WTC11 (cell line): Measurements from ENCODE around the gene MAPT. TPM values are rescaled to one million over a fixed set of nuclear protein-coding genes. Genes with fewer than 3 reads are reported as not detected.

Experiments
- ATAC-seq: fragments of 200-7000 bp; cut with Tn5 transposase; 2 replicates; pipeline ENCODE4 v1.10.0; 2021; ENCODE audit warnings: mild to moderate bottlenecking, moderate library complexity
- CTCF ChIA-PET: fragments of 300-600 bp; sonication (Branson Sonifier 250); formaldehyde crosslinking; loops from one replicate; lab custom pipeline; 2021; ENCODE audit warnings: antibody characterized with exemption; lab: Charles Lee
- POLR2A ChIA-PET: fragments of 350-600 bp; sonication (Branson Sonifier 250); formaldehyde crosslinking; loops from one replicate; lab custom pipeline; 2021; ENCODE audit warnings: antibody characterized with exemption; lab: Charles Lee
- DNase-seq: peaks from one replicate; pipeline ENCODE4 v3.0.0; 2021; ENCODE audit warnings: low spot score
- H3K27ac Mint-ChIP-seq: 2 replicates; pipeline ENCODE4 v1.8.0; 2021; ENCODE audit warnings: mixed read lengths
- H3K27me3 Mint-ChIP-seq: 2 replicates; pipeline ENCODE4 v1.8.0; 2021; ENCODE audit warnings: low read depth, mild to moderate bottlenecking, moderate library complexity, mixed read lengths
- H3K36me3 Mint-ChIP-seq: 2 replicates; pipeline ENCODE4 v1.8.0; 2021; ENCODE audit warnings: mixed read lengths
- H3K4me1 Mint-ChIP-seq: 2 replicates; pipeline ENCODE4 v1.8.0; 2022; ENCODE audit warnings: mixed read lengths
- H3K4me3 Mint-ChIP-seq: 2 replicates; pipeline ENCODE4 v1.8.0; 2021; ENCODE audit warnings: mild to moderate bottlenecking, moderate library complexity, mixed read lengths
- H3K9me3 Mint-ChIP-seq: 2 replicates; pipeline ENCODE4 v1.8.0; 2021; ENCODE audit warnings: mixed read lengths
- AFF4 ChIP-seq: sonication (generic); formaldehyde crosslinking; IDR thresholded peaks from 2 replicates; pipeline ENCODE4 v1.8.1; 2023; ENCODE audit warnings: mild to moderate bottlenecking, missing genetic modification reagents, borderline replicate concordance
- ATF2 ChIP-seq: sonication (generic); formaldehyde crosslinking; IDR thresholded peaks from 2 replicates; pipeline ENCODE4 v1.8.1; 2022; ENCODE audit warnings: low read depth, missing genetic modification reagents, borderline replicate concordance
- ATF3 ChIP-seq: sonication (generic); formaldehyde crosslinking; conservative IDR thresholded peaks from 2 replicates; pipeline ENCODE4 v1.8.1; 2022; ENCODE audit warnings: mild to moderate bottlenecking, missing genetic modification reagents
- CREB1 ChIP-seq: sonication (generic); formaldehyde crosslinking; IDR thresholded peaks from 2 replicates; pipeline ENCODE4 v1.8.0; 2023; ENCODE audit warnings: mild to moderate bottlenecking, missing genetic modification reagents
- CREM ChIP-seq: sonication (generic); formaldehyde crosslinking; IDR thresholded peaks from 2 replicates; pipeline ENCODE4 v1.8.1; 2022; ENCODE audit warnings: mild to moderate bottlenecking, missing genetic modification reagents, moderate library complexity
- EMX1 ChIP-seq: fragments of 250-450 bp; sonication (Bioruptor Pico); IDR thresholded peaks from 2 replicates; pipeline ENCODE4 v1.8.0; 2021; ENCODE audit warnings: mild to moderate bottlenecking
- ESRRA ChIP-seq: sonication (generic); formaldehyde crosslinking; IDR thresholded peaks from 2 replicates; pipeline ENCODE4 v1.8.1; 2022; ENCODE audit warnings: mild to moderate bottlenecking, missing genetic modification reagents, borderline replicate concordance
- NR3C1 ChIP-seq: sonication (generic); formaldehyde crosslinking; conservative IDR thresholded peaks from 2 replicates; pipeline ENCODE4 v1.8.1; 2023; ENCODE audit warnings: low read depth, mild to moderate bottlenecking, missing genetic modification reagents
- ZNF423 ChIP-seq: fragments of 250-450 bp; sonication (Bioruptor Pico); IDR thresholded peaks from 2 replicates; pipeline ENCODE4 v2.1.2; 2022; ENCODE audit warnings: mild to moderate bottlenecking, moderate library complexity
- total RNA-seq: library from RNA; stranded (reverse); gene quantifications from 3 replicates; pipeline ENCODE4 v1.2.3, GENCODE V29; 2021
- TF ChIP-seq, protein P1 (sequence below): sonication (generic); formaldehyde crosslinking; IDR thresholded peaks from 2 replicates; pipeline ENCODE4 v1.8.1; 2022; ENCODE audit warnings: missing genetic modification reagents, borderline replicate concordance
- TF ChIP-seq, protein P2 (sequence below): sonication (generic); formaldehyde crosslinking; IDR thresholded peaks from 2 replicates; pipeline ENCODE4 v1.8.1; 2022; ENCODE audit warnings: mild to moderate bottlenecking, missing genetic modification reagents, moderate library complexity, borderline replicate concordance
- TF ChIP-seq, protein P3 (sequence below): fragments of 250-450 bp; sonication (Bioruptor Pico); conservative IDR thresholded peaks from 2 replicates; pipeline ENCODE4 v1.9.0; 2021; ENCODE audit warnings: mild to moderate bottlenecking

The MAPT gene
- total RNA-seq, 1 experiment from 2014 or later = 2.2 TPM

DNA sequence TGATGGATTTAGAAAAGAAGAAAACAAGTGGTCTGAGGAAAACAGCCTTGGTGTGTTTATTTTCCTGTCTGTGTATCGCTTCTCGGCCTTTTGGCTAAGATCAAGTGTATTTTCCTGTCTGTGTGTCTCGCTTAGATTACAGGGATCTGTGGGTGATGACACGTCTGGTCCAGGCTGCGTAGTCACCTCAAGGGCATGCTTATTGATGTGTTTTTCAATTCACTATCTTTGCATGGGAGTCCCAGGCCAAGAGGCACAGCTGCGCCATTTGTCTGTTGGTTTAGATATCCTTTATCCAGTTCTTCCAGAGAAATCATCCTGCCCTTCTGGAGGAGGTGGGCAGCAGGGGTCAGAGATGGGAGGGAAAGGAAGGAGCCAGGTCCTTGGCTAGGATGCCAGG lies 57.6 kb downstream of the MAPT start:
- CTCF ChIA-PET = interaction anchor here (1.0 to 1.5 kb wide), 2 partner anchors 20 to 333 kb away, joined by 4 to 8 read pairs; no protein-coding TSS in a partner anchor
- H3K36me3 Mint-ChIP-seq = no peaks in the 10 kb centered on the region
- H3K27ac Mint-ChIP-seq = no peak overlapping the region
- H3K9me3 Mint-ChIP-seq = no peaks in the 10 kb centered on the region
- TF ChIP-seq CREM (CRISPR knock-in tag) (no peak), EMX1 (CRISPR knock-in tag) (no peak), ZNF423 (CRISPR knock-in tag) (no peak)
- TF ChIP-seq, protein P1, sequence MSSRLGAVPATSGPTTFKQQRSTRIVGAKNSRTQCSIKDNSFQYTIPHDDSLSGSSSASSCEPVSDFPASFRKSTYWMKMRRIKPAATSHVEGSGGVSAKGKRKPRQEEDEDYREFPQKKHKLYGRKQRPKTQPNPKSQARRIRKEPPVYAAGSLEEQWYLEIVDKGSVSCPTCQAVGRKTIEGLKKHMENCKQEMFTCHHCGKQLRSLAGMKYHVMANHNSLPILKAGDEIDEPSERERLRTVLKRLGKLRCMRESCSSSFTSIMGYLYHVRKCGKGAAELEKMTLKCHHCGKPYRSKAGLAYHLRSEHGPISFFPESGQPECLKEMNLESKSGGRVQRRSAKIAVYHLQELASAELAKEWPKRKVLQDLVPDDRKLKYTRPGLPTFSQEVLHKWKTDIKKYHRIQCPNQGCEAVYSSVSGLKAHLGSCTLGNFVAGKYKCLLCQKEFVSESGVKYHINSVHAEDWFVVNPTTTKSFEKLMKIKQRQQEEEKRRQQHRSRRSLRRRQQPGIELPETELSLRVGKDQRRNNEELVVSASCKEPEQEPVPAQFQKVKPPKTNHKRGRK (CRISPR knock-in tag) = no peak
- TF ChIP-seq, all 79 proteins: peak for 0
- ATAC-seq = no peak
- no peak for DNase-seq
- POLR2A ChIA-PET = no interaction called here
- Mint-ChIP-seq H3K4me1 (peaks cover 14% of the 10 kb centered on the region), H3K4me3 (no peak overlapping the region), H3K27me3 (peaks cover 19% of the 10 kb centered on the region)

DNA sequence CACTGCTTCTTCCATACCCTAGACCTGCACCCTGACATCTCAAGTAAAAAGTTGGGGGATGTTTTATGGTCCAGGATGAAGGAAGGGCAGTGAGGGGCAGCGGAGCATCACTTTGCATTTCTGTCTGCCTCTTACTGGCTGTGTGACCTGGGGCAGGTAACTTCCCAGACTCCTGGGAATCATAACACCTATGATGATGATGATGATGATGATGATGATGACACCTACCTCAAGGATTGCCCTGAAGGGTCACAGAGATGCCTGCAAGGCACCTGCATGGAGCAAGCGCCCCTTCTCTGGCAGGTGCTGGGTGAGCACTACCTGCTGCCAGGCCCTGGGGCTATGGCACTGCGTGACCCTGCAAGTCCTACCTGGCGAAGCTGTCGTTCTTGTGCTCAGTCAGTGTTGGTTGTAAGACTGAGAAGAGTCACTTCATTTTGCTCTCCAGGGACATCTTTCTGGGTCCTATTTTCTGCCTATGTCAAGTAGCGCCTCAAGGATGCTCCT lies 58.5 kb downstream of the MAPT start:
- H3K36me3 Mint-ChIP-seq = no peaks in the 10 kb centered on the region
- H3K4me1 Mint-ChIP-seq = peaks cover 14% of the 10 kb centered on the region

DNA sequence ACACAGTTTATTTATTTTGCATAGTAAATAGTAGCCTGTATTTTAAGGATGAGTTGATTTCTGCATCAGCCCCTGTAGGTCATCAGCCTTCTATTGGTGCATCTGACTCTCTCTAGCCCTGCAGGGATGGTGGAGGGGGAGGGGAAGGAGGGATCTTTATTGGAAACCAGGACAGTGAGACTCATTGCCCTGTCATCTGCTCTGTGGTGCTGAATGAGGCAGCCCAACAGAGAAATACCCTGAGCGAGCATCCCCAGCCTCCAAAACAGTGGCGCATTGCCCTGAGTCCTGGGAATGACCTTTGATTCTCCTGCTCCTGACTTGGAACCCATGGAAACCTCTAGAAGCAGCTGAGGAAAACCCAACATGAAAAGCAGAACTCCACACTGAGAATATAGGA lies 59.2 kb downstream of the MAPT start:
- peaks cover 13% of the 10 kb centered on the region for H3K4me1 Mint-ChIP-seq
- no peak for DNase-seq
- TF ChIP-seq, protein P2, sequence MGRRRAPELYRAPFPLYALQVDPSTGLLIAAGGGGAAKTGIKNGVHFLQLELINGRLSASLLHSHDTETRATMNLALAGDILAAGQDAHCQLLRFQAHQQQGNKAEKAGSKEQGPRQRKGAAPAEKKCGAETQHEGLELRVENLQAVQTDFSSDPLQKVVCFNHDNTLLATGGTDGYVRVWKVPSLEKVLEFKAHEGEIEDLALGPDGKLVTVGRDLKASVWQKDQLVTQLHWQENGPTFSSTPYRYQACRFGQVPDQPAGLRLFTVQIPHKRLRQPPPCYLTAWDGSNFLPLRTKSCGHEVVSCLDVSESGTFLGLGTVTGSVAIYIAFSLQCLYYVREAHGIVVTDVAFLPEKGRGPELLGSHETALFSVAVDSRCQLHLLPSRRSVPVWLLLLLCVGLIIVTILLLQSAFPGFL = no peak
- TF ChIP-seq, protein P3, sequence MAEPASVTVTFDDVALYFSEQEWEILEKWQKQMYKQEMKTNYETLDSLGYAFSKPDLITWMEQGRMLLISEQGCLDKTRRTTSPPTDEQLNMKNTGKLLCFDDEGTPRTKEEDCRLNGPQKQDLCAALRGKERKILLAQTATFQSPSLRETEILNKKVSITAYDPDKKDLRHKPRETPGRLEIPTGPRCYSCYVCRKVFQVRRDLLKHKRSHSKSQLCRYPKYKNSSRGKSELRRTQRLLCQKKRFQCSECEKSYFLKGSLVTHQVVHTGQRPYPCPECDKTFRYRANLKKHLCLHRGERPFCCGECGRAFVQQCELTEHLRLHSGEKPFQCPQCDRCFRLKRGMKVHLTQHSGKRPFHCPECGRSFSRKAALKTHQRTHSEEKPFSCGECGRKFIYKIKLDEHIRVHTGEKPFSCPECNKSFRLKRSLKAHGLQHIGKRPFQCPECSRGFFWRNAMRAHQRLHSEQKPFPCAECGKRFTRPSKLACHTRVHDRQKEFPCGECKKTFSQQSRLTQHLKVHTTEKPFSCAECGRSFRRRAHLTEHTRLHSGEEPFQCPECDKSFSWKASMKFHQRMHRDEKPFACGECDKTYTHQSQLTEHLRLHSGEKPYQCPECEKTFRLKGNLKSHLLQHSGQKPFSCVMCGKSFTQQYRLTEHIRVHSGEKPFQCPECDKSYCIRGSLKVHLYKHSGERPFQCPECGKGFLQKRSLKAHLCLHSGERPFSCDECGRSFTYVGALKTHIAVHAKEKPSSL (CRISPR knock-in tag) = no peak
- TF ChIP-seq NR3C1 (no peak), ATF2 (CRISPR knock-in tag) (no peak)
- peaks cover 19% of the 10 kb centered on the region for H3K27me3 Mint-ChIP-seq
- H3K27ac Mint-ChIP-seq = no peak overlapping the region
- H3K36me3 Mint-ChIP-seq = no peaks in the 10 kb centered on the region
- no peak for ATAC-seq
- ChIA-PET POLR2A (no interaction called here), CTCF (interaction anchor here (2.0 kb wide), 1 partner anchor 17 kb away, joined by 13 read pairs; no protein-coding TSS in a partner anchor)
- H3K4me3 Mint-ChIP-seq = no peak overlapping the region
- no peaks in the 10 kb centered on the region for H3K9me3 Mint-ChIP-seq

More for the DNA sequence above, 58.5 kb downstream of the MAPT start:
- no peak overlapping the region for H3K27ac Mint-ChIP-seq
- ChIA-PET CTCF (no interaction called here), POLR2A (no interaction called here)
- peaks cover 19% of the 10 kb centered on the region for H3K27me3 Mint-ChIP-seq
- H3K9me3 Mint-ChIP-seq = no peaks in the 10 kb centered on the region
- TF ChIP-seq ESRRA (no peak), ATF3 (CRISPR knock-in tag) (no peak), CREB1 (CRISPR knock-in tag) (no peak)
- DNase-seq (no peak), ATAC-seq (no peak)
- no peak overlapping the region for H3K4me3 Mint-ChIP-seq

GRCh38 chr17:45954914-45955313 lies 60.6 kb downstream of the MAPT start:
- POLR2A ChIA-PET = no interaction called here
- DNase-seq (no peak), ATAC-seq (no peak)
- no peak for TF ChIP-seq AFF4 (CRISPR knock-in tag)
- Mint-ChIP-seq H3K27me3 (peaks cover 10% of the 10 kb centered on the region), H3K27ac (no peak overlapping the region), H3K4me3 (no peak overlapping the region), H3K36me3 (no peaks in the 10 kb centered on the region), H3K4me1 (peaks cover 8% of the 10 kb centered on the region), H3K9me3 (no peaks in the 10 kb centered on the region)
- CTCF ChIA-PET = interaction anchor here (0.9 to 2.0 kb wide), 3 partner anchors 16 to 315 kb away, joined by 3 to 13 read pairs (median 5); no protein-coding TSS in a partner anchor
